ENCODE results near the gene RNU2-63P.
"Not testable (repeated sequence)": the region's sequence is repeated elsewhere in the genome, so short reads cannot be mapped to it uniquely, and the experiment has no call there.

RNU2-63P gene

GRCh38 chr2:88016086-88016959 lies at the start of gene RNU2-63P:
TSS of gene RNU2-63P (minus strand) at chr2:88016547.
- DNase-seq (ENCODE audit: low spot score): peak; percentile 92

DNA sequence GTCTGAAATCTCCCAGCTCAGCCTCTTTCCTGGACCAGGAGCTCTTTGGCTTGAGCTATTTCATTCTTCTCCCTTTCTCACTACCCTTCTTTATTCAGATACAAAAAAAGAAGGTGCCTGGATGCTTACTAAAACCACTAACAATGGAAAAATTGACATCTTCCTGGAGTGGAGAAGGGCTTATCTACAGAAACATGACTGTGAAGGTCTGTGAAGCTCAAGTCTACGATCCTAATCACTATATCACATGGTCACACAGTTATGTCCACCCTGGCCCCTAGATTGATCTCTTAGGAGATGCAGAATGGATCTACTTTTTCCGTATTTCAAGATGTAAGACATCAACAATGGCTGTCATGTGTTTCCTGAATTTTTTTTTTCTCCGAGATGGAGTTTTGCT lies 44.9 kb upstream of the RNU2-63P start:
- no peak for DNase-seq (ENCODE audit: low spot score)

GRCh38 chr2:88060907-88061275 lies 44.5 kb upstream of the RNU2-63P start:
- no peak for DNase-seq (ENCODE audit: low spot score)

- DNase-seq (ENCODE audit: low spot score): peak; percentile 71
Measured at GRCh38 chr2:88059979-88060906, 43.9 kb upstream of the RNU2-63P start.

DNA sequence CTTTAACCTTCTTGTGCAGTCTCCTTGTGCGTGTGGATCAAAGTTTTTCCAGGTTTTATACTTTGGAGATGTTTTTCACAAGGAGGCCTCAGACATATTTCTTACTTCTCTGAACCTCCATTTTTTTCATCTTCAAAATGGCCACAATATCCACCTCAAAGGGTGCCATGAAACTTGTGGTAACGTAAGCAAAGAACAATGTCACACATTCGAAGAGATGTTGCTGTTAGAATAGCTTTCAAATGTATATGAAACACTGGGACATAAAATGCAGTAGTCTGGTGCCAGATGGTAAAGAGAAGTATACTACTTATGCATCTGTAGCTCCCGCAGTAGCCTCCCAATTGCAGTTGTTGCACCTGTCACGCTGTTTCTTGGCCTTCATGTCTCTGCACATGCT lies 41.8 kb upstream of the RNU2-63P start:
- DNase-seq (ENCODE audit: low spot score): no peak

GRCh38 chr2:88057437-88057844 lies 41.1 kb upstream of the RNU2-63P start:
- DNase-seq (ENCODE audit: low spot score): peak; percentile 64

DNA sequence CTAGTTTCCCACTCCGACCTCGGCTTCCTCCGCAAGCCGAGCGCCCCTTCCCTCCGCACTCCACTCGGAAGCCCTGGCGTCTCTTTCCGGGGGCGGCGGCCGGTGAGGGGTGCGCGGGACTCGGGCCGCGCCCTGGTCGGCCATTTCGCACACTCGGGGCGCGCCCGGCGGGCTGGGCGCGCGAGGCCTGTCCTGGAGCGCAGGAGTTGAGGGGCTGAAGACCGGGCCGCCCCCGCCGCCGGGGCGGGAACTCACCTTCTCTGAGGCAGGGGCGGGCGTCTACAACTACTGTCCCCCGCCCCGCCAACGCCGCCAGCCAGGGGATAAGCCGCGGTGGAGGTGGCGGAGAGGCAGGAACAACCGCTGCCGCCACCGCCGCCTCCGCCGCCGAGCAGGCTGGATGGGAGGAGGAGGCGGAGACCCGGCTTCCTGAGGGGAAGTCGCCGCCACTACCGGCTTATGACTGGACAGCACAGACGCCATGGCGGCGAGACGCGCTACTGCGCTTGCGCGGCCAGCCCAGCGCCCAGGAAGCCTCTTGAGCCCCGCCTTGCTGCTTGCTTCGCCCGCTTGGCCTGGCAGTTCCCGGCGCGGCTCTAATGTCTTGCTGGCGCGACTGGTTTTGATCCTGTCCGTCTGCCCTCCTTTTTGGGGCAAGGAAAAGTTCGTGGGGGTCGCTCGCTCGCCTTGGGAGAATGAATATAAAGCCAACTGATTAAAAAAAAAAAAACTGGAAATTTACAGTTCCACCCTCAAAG lies 39.2 kb upstream of the RNU2-63P start, which contains the start of gene KRCC1:
Gene KRCC1, minus strand, starts transcription at position 413 of the 758 bp plus-strand sequence. CDS start 27,220 bp downstream, outside the sequence.
- peak; percentile 96 for DNase-seq (ENCODE audit: low spot score)

- DNase-seq (ENCODE audit: low spot score): peak; percentile 37
Measured at GRCh38 chr2:88054782-88055370, 38.5 kb upstream of the RNU2-63P start.

- DNase-seq (ENCODE audit: low spot score): peak; percentile 43
Measured at GRCh38 chr2:88053934-88054781, 37.8 kb upstream of the RNU2-63P start.

GRCh38 chr2:88053296-88053695 lies 36.9 kb upstream of the RNU2-63P start:
- peak; percentile 15 for DNase-seq (ENCODE audit: low spot score)

DNA sequence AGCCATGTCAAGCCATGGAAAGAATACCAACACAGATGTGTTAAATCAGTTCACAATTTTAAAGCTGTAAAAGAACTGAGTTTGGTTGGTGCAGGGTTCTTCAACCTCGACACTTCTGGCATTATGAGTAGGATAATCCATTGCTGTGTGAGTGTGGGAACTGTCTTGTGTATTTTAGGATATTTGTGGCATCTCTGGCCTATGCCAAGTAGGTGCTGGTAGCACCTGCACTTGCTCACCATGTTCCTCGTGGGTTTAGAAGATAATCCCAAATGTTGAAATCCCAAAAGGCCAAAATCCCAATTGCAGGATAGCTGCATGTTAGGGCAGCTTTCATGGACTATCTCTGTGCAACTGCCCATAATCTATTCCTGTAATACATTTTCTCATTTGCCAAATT lies 35.4 kb upstream of the RNU2-63P start:
- no peak for DNase-seq (ENCODE audit: low spot score)

DNA sequence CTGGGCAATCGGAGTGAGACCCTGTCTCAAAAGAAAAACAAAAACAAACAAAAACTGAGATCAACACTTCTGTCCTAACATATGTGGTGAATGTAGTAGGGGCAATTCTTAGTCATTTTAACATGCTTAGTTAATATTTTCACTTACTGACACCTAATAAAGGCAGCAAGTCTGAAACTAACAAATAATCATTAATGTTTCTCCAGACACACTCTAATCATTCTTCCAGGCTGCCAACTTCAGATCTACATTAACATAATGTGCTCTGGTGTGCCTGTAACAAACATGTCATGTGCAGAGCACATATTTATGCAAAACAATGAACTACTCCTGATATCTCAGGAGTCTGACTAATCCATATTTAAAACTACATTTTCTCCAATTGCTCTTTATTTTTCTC lies 33.3 kb upstream of the RNU2-63P start:
- DNase-seq (ENCODE audit: low spot score): no peak

DNA sequence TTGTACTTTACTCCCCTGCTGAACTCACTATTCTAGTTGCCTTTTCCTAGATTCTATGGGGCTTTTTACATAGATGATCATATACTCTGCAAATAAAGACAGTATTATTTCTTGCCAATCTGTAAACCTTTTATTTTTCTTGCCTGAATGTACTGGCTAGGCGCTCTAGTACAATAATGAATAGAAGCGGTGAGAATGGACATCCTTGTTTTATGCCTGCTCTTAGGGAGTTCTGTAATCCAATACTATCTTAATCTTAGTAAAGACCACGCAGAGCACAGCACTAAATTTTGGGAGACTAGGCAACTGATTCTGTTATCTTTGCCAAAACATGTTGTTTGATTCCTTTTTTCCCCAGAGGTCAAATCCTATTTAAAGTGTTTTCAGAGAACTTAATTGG lies 32.2 kb upstream of the RNU2-63P start:
- DNase-seq (ENCODE audit: low spot score): no peak

- not testable (repeated sequence) for DNase-seq (ENCODE audit: low spot score)
Measured at GRCh38 chr2:88045561-88045960, 29.2 kb upstream of the RNU2-63P start.

DNA sequence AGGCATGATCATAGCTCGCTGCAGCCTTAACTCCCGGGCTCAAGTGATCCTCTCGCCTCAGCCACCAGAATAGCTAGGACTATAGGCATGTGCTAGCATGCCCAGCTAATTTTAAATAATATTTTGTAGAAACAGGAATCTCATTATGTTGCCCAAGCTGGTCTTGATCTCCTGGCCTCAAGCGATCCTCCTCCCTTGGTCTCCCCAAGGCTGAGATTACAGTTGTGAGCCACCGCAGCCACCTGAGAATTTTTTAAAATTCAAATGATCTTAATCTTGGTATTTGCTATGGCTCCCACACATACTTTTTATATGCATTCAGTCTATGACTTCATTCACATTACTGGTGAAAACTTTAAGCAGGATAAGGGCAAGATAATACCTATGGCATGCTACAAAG lies 26.1 kb upstream of the RNU2-63P start:
- no peak for DNase-seq (ENCODE audit: low spot score)

- no peak for DNase-seq (ENCODE audit: low spot score)
Measured at GRCh38 chr2:88038263-88039105, 22.1 kb upstream of the RNU2-63P start.

DNA sequence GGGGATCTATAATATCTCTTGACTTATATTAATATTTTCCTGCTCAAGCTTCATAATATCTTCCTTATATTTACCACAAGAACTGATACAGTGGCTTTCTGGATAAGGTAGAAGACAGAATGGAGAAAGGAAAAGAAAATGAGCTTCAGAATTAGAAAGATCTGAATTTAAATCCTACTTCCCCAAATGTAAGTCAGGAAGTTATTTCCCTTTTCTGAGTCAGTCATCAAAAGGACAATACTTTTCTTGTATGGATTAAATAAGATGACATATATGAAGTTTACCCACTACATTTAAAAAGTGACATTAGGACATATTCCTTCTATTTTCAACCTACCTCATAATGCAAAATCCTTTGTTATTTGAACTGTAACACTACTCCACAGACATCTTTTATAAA lies 20.3 kb upstream of the RNU2-63P start:
- no peak for DNase-seq (ENCODE audit: low spot score)

DNA sequence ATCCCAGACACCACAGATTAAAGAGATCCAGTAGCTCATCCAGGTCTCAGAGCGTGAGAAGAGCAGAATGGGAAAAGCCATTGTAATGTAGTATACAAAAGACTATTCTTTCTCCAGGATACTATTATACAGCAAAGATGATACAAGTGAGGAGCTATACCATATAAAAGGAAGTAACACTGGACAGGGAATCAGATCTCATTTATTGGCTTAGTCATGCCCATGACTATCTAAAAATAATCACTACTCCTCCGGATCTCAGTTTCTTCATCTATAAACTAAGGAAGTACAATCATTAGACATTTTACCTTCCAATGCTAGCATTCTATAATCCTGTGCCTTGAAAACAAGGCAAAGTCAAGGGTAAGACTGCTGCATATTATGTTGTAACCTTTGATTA lies 19.8 kb upstream of the RNU2-63P start:
- no peak for DNase-seq (ENCODE audit: low spot score)

DNA sequence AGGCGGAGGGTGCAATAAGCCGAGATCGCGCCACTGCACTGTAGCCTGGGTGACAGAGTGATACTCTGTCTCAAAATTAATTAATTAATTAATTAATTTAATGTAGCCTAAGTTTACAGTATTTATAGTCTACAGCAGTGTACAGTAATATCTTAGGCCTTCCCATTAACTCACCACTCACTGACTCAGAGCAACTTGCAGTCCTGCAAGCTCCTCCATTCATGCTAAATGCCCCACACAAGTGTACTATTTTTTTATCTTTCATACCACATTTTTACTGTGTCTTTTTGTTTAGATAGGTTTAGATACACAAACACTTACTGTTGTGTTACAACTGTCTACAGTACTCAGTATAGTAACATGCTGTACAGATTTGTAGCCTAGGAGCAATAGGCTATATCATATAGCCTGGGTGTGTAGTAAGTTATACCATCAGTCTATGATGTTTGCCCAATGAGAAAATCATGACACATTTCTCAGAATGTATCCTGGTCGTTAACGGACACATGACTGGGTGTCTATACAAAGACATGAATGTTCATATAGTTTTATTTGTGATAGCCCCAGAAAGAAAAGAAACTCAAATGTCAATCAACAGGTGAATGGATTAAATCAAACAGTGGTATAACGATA lies 15.8 kb upstream of the RNU2-63P start:
- DNase-seq (ENCODE audit: low spot score): no peak

Measured in hematopoietic multipotent progenitor cell treated with erythropoietin and hydrocortisone succinate and interleukin-3 and kit ligand, for 17 days (in vitro differentiated cells).